SIG-M5 treated with dmso at 0.1 percent for 504 hours (cell line): ENCODE data around the gene ZIC4.

Experiments used
- DNase-seq: peaks from one replicate; lab custom pipeline; 2025; ENCODE audit not compliant: unreplicated experiment; lab: John Stamatoyannopoulos, UW

The ZIC4 gene

DNA sequence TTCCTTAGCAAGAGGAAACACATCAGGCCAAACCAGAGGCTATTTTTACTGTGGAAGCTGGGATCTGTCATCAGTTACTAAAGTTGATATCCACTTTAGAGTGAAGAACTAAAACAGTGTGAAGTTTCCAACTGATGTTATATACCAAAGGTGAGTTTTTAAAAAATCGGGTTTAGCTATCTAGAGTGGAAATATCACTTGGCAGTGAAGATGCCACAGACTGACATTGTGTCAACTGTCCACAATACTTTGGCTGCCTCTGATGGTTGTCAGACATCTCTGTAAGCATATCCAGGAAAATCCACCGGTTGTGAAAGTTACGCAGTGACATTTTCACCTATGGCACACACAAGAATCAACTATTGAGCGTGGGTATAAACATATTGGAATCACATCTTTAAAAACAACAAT lies 12.0 kb upstream of the ZIC4 start:
- no peak for DNase-seq

DNA sequence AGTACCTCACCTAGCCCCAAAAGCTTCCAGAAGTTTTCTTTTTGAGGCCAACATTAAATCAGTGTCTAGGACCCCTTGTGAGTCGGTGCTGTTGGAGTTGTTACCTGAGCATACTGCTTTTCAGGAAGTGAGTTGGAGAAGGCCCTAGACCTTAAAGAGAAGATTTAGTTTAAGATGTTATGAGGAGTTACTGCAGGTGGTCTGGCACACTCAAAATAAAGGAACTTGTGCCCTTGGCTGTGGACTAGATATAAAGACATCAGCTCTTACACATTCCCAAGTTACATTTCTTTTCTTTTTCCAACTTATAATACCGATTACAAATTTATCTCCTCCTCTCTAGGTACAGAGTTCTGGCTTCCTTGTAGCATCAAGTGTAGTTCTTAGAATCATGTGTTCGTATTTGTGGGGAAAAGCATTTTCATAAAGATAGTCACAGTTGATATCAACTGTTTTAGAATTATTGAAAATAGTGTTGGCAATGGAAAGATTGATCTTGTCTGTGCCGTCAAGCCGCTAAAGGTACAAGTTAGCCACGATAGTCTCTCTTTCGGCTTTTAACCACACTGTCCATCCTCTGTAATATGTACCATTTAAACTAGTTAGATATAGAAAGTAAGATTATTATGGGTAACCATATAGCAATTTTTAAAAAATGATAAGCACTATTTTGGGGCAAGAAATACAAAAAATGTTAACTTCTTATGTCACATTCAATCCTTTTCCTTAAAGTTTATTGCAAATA lies 11.4 kb upstream of the ZIC4 start:
- no peak for DNase-seq

DNA sequence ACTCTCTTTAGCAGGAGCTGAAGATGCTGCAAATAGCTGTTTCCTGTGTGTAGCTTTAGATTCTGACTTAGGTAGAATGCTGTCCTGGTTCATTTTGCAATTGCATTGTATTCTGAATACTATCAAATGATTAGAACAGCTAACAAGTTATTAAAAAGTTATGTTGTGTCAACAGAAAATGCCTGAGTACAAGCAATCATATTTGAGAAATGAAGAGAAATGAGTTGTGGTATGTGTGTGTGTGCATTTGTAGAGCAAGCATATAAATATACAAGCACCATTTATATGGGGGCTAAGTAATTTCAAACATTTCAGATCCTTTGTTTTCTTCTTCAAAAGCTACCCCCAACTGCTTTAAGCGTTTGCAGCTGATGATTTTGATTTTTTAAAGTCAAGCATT lies 10.6 kb upstream of the ZIC4 start:
- DNase-seq = no peak

DNA sequence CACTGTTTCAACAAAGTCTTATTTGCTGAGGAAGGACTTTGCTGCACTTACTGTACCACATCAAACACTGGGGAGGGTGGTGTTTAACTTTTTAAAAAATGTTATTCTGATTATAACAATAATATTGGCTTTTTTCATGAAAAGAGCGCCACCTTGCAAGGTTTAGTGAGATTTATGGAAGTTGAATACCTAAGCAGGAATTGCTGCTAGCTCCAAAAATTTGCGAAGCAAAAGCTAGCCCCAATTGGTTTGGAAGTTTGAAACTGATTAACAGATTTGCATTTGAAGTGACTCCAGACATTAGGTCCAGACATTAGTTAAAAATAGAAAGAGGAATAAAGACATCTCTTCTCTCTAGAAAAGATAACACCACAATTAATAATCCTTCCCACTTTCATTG lies 9.5 kb upstream of the ZIC4 start:
- DNase-seq = no peak

DNA sequence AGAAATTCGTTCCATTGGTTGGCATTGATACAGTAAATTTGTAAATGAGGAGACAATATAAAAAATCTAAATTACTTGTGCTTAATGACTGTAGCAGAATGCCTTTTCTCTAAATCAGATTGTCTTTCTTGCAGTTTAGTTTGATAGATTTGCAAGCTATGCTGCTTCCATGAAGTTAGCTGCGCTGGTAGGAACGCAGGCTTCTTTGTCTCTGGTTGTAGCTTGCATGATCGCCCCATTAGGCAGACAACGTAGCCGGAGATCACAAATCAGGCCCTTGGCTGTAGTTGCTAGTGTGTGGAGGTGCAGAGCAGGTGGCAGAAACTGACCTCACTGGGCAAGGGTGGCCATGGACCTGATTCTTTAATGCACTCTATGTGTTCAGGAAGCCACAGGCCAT lies 8.9 kb upstream of the ZIC4 start:
- no peak for DNase-seq

DNA sequence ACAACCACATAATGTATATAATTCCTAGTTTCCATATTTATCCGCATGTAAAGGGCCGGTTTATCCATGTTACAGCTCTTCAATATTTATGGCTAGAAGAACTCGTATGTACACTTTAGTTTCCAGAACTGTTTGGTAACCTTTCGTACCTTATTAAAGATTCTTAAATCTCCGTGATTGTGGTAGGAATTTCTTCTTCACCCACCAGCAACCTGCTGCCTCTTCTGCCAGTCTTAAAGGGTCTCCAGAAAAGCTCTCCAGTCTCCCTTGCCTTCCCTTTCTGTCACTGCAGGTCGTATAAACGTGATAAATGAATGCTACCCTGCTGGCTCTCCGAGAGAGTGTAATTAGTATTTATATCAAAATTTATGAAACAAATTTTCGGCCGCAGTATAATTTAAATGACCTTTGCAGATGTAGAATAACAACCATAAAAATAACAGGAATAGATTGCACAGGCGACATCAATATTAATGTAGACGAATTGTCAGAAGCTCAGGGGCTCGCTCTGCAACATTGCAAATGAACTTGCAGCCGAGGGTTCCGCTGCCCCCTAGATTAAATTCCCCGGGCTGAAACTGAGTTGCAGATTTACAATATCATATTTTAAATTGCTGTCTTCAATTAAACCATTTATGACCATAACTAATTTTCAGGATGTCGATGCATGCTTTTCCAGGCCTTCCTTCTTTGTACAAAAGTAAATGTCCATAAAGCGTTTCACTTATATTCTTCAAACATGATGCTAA lies 8.2 kb upstream of the ZIC4 start:
- no peak for DNase-seq

DNA sequence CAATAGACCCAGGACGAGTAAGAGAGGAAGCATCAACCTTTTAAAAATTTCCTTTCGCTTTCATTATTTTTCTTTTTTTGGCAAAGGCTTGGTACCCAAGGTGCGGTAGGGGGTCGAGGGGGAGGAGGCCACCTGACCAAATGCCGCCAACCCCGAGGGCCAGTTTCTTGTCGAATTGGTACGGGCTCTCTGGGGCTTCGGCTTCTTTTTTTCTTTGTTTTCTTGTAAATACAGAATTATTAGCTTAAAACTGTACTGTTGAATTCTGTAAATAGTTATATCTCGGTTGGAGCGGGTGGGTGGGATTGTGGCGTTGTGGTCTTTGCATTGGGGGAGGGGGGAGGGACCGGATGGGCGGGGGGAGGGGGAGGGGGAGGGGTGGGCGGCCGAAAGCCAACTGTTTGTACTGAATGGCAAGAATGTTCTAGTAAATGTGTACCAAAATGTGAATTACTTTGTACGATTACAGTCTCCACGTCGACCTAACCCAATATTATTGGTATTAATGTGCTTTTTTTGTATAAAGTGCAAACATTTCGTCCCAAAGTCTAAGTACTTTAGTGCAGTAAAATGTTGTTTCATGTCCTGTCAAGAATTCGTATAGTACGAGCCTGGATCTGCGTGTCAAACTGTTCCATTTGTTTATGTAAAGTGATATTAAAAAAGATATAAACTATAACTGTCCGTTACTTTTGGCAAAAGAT lies 7.5 kb upstream of the ZIC4 start:
- DNase-seq = no peak

DNA sequence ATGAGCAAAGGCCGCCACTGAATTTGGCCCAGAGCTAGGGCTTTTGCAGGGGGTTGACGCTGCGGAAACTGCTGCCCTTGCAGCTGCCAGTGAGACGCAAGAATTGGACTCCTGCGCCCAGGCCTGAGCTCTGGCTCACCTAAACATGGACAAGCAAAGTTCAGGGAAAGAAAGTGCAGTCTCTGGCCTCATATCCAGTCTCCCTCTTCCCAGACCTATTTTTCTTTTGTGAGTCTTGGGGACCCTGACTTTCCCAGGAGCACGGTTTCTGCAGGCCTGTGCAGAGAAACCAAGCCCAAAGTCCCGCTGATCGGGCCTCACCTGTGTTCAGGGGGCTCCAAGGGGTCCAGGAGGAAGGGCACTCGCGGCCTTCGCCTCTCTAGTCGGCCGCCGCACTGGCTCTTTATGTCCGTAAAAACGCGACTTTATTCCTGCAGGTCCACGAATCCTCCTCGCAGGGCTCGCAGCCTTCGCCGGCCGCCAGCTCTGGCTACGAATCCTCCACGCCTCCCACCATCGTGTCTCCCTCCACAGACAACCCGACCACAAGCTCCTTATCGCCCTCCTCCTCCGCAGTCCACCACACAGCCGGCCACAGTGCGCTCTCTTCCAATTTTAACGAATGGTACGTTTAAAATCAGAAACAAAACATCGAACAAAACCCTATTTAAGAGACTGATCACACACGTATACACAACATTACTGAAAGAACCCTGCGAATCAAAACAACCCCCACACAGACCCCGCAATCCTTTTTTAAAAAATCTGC lies 6.8 kb upstream of the ZIC4 start:
- DNase-seq = no peak

DNA sequence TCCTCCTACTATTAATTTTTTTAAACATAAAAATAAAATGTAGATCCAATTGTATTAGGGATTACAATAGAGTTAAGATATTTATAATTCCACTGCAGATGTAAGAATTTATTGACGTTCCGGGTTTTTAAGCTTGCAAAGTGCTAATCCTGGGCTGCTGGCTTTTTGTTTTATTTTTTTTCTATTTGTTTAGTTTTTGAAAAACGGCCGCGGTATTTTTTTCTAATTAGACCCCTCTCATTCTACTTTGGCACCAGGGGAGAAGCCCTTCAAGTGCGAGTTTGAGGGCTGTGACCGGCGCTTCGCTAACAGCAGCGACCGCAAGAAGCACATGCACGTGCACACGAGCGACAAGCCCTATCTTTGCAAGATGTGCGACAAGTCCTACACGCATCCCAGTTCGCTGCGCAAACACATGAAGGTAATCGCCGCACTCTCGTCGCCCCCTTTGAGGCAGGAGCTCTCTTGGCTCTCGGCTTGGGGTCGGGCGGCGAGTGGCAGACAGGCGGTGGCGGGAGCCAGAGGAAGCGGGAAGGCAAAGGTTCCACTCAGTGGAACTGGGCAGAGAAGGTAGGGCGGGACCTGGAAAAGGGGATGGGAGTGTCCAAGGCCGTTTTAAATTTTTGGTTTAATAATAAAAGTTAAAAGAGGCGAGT lies 6.0 kb upstream of the ZIC4 start:
- DNase-seq = no peak

DNA sequence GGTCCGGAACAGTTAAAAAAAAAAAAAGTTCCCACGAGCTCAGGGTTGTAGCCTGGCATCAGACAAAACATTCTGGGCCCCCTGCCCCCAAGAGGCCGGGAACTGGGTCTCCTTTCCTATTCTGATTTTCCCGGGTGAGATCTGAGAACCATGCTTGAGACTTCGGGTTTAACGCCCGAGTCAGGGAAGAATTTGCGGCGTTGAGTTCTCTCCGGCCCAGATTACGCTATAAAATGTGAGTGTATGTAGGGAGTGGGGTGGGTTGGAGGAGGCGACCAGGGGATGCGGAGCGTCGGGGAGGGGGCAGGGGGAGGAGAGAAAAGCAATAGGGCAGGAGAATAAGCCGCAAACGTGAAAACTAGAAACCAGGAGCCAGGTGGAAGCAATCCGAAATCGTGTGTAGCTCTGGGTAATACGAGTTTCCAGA lies 5.5 kb upstream of the ZIC4 start:
- DNase-seq = no peak

DNA sequence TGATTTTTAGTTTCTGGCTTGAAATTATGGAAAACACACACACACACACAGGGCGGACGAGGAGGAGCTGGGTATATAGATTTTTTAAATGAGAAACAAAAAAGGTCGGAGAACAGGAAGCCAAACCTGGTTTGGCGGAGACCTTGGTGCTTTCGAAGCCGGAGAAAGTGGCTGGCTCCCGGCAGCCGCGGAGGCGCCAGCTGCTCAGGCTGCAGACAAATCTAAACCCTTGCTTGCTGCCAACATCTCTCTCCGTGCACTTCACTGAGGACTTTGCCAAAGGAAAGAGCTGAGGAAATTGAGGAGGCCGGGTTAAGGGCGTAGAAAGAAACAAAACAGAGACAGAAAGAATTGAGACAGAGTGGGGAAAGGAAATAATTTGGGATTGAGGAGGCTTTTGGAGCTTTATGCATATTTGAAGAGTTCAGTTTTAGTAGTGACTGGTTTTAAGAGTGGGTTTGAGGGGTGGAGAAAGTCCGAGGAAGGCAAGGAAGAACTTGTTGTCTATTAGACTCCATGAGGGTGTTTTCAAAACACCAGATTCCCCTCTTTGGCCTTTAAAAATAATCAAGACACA lies 5.0 kb upstream of the ZIC4 start:
- no peak for DNase-seq

DNA sequence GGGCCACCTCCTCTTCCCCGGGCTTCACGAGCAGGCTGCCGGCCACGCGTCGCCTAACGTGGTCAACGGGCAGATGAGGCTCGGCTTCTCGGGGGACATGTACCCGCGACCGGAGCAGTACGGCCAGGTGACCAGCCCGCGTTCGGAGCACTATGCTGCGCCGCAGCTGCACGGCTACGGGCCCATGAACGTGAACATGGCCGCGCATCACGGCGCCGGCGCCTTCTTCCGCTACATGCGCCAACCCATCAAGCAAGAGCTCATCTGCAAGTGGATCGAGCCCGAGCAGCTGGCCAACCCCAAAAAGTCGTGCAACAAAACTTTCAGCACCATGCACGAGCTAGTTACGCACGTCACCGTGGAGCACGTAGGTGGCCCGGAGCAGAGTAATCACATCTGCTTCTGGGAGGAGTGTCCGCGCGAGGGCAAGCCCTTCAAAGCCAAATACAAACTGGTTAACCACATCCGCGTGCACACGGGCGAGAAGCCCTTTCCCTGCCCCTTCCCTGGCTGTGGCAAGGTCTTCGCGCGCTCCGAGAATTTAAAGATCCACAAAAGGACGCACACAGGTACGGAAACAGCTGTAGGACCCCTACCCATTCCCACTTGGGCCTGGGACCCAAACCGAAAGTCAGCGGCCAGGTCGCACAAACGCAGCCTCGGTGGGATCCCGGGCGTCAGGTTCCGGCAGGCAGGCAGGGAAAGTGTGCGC lies 4.3 kb upstream of the ZIC4 start:
- DNase-seq = no peak

DNA sequence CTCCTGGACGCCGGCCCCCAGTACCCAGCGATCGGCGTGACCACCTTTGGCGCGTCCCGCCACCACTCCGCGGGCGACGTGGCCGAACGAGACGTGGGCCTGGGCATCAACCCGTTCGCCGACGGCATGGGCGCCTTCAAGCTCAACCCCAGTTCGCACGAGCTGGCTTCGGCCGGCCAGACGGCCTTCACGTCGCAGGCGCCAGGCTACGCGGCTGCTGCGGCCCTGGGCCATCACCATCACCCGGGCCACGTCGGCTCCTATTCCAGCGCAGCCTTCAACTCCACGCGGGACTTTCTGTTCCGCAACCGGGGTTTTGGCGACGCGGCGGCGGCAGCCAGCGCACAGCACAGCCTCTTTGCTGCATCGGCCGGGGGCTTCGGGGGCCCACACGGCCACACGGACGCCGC lies 3.8 kb upstream of the ZIC4 start:
- no peak for DNase-seq

DNA sequence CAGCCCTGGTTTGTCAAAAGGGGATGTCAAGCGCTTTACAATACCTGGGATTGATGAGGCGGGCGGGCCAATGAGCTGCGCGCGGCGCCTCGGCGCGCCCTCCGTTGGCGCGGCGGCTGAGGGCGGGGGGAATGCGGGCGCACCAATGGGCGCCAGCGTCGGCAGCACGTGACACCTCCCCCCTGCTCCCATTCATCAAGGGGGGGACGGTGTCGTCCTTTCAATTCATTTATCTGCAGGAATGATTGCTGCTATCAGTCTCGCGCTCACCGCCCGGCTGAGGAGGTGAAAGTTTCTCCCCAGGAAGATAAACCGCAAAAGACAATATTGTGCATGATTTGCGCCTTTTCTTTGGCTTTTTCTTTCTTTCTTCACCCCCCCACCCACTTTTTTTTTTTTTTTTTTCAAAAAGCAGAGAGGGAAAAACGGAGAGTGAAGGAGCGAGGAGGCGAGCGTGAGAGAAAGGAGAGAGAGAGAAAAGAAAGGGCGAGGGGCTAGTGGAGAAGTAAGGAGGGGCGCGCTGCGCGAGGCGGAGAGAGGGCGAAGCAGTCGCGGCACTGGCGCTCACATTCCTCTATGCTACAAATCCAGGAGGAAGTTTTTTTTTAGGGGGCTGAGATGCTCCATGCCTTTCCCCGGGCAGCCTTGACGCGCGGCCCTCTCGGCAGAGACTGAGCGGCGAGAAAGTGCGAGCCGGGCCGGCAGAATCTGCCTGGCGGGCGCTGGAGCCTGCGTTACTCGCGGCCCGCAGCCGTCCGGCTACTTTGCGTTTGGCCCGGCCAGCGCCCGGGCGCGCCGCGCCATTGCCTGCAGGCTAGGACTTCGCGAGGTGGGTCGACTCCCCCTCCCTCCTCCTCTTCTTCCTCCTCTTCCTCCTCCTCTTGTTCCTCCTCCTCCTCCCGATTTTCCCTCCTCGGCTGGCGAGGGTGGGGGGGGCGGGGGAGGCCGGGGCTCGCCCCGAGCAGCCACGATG lies 3.1 kb upstream of the ZIC4 start, which contains the start of gene ZIC1:
Gene ZIC1 (plus strand): TSS at position 223 of the 973 bp plus-strand sequence. CDS start 748 bp downstream, at position 971.
- DNase-seq = no peak

DNA sequence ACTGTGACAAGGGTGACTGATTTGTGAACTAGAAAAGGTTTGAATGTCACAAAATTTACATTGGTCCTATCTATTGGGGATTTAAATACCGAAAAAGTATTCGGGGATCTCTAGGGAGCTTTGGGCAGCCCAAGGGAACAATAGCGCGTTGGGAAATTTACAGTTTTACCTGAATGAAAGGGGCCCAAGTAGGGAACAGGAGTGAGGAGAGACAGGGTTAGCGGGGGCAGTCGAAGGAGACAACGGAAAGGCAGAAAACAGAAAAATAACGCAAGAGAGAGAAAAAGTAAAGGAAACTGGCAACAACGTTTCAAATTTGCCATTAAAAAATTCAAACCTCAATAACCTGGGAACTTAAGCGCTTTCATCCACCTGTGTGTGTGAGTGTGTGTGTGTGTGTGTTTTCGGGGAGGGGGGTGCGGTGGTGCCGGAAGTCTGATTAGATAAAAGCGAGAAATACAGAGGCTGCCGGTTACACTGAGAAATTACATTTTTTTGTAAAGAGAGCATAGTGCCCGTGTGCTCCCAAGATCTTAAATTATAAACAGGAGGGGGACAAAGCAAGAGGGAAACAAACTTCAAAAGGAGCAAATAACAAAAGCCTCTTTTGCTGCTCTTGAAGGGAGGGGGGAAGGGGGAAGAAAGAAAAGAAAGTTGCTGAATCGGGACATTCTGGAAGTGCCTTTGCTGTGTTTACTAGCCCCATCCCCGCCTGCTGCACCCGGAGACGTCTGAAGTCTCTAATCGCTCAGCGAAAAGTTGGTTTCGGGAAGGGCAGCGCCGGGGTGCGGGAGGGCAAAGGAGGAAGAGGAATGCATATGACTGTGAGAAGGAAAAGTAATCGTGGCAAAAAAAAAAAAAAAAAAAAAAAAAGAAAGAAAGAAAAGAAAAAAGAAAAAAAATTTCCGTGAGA lies 2.1 kb upstream of the ZIC4 start:
- DNase-seq = no peak

DNA sequence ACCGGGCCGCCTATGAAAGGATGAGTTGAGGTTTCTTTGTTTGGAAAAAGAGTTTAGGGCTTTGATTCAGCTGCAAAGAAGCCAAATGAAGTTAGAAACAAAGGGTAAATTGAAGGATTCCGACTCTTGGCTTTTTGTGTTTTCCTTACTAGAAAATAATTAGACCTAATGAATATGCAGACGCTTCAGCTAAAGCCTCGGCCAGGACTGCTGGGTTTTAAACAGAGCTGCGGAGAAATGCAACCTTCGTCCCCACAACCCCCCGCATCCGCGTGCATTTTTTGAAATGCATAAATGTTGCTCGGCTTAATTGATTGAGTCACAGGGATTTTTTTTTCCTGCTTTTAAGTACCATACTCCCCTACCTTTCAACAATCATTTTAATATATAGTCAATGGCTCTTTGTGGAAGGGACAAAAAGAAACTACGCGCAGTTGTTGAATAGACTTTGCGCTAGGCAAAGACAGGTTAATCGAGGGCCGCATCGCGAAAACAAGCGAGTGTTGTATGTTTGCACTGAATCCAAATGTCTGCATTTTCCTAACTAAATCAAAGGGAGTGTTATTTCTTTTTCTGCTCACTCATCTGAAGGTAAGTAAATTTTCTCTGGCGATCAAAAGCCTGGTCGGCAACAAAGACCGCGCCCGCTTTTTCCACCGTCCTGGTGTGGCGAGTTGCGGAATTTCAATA lies 1.3 kb upstream of the ZIC4 start:
- DNase-seq = no peak

DNA sequence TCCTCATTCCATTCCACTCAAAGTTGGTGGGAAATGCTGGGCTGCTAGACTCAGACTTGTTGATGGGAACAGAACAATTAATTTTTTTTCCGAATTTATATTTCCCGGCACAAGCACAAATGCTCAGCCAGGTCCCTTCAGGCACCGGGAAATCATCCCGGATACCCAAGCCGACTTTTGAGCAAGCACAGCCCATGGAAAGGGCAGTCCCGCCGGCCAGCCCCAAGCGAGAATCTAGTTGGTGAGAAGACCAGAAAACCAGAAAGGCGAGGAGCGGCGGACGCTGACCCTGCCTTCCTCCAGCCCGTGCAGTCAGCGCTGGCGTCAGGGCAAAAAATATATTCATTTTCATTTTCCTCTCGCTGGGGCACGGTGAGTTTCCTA lies 763 bp upstream of the ZIC4 start:
- no peak for DNase-seq
